ENCODE results near the gene PLA2G4B. TPM values are rescaled to one million over a fixed set of nuclear protein-coding genes. Genes with fewer than 3 reads are reported as not detected.

PLA2G4B gene
- total and polyA plus RNA-seq, 9 donors = 4.8 to 17.5 (median 10.6) TPM

DNA sequence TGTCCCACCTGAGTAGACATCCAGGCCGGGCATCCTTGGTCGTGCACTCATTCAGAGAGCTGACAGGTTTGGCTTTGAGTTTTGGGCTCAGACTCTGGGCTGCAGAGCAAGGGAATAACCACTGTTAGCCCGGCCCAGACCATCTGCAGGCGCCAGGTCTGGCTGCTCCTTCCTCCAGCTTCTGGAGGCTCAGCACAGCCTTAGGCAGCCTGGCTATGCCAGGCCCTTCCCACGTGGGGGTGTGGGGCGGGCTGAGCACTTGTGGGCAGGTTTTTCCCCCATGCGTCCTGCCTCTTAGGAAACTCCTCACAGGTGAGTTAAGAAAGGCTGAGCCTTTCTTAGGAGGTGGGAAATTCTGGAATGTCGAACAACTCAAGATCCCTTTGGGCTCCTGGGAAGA, 11.2 kb downstream of the PLA2G4B start:
- 51 to 60% (median 60%) methylated on average over 8 of the region's 8 CpGs for WGBS, 3 donors
- no peak overlapping the region for H3K27ac ChIP-seq
- TF ChIP-seq POLR2A (IDR thresholded peaks at IDR 0.05) (no peak), EP300 (IDR thresholded peaks at IDR 0.05) (no peak)
- TF ChIP-seq, protein P1, sequence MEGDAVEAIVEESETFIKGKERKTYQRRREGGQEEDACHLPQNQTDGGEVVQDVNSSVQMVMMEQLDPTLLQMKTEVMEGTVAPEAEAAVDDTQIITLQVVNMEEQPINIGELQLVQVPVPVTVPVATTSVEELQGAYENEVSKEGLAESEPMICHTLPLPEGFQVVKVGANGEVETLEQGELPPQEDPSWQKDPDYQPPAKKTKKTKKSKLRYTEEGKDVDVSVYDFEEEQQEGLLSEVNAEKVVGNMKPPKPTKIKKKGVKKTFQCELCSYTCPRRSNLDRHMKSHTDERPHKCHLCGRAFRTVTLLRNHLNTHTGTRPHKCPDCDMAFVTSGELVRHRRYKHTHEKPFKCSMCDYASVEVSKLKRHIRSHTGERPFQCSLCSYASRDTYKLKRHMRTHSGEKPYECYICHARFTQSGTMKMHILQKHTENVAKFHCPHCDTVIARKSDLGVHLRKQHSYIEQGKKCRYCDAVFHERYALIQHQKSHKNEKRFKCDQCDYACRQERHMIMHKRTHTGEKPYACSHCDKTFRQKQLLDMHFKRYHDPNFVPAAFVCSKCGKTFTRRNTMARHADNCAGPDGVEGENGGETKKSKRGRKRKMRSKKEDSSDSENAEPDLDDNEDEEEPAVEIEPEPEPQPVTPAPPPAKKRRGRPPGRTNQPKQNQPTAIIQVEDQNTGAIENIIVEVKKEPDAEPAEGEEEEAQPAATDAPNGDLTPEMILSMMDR (IDR thresholded peaks at IDR 0.05) = no peak
- no peaks in the 10 kb centered on the region for H3K9me3 ChIP-seq
- no peaks in the 10 kb centered on the region for H3K27me3 ChIP-seq
- no peaks in the 10 kb centered on the region for H3K36me3 ChIP-seq
- peaks cover 3% of the 10 kb centered on the region for H3K4me1 ChIP-seq (ENCODE audit: insufficient read depth)
- intact Hi-C loops (cut with DNase I) = loop anchor here in 1 of 4 donors (10.0 kb wide), 1 partner anchor 785 kb away; no protein-coding TSS in a partner anchor
- no peak overlapping the region for H3K4me3 ChIP-seq
- DNase-seq = no peak

DNA sequence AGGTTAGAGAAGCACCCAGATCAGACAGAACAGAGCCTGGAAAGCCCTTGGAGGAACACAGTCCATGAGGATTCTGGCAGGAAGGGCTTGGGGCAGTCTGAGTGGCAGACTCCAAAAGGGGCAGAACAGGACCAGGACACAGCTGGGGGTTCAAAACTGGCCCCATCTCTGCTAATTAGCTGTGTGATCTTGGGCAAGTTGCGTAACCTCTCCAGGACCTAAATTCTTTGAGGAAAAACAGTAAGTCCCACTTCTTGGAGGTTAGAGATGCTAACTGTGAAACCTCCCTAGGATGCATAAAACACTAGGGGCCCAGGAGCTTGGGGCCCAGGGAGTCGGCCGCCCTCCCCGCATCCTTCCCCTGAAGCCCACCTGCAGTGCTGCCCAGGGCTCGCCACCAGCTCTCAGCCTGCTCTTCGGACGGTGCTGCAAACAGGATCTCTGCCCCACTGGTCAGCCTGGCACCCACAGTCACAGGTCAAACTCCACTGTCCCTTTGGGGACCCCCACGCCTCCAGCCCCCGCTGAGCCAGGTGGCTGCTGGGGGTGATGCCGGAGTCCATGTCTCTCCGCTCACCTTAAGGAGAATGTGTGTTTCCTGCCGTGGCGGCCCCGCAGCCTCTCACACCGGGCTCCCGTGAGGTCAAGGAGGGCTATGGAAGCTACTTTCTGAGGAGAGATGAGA, 12.0 kb downstream of the PLA2G4B start:
- no peak for DNase-seq
- no peaks in the 10 kb centered on the region for H3K36me3 ChIP-seq
- H3K4me3 ChIP-seq = no peak overlapping the region
- peaks cover 3% of the 10 kb centered on the region for H3K4me1 ChIP-seq (ENCODE audit: insufficient read depth)
- intact Hi-C loops (cut with DNase I) = no loop called here
- no peaks in the 10 kb centered on the region for H3K9me3 ChIP-seq
- H3K27me3 ChIP-seq = no peaks in the 10 kb centered on the region
- TF ChIP-seq, protein P1 (IDR thresholded peaks at IDR 0.05) = no peak
- TF ChIP-seq EP300 (IDR thresholded peaks at IDR 0.05) (no peak), POLR2A (IDR thresholded peaks at IDR 0.05) (no peak)
- H3K27ac ChIP-seq = no peak overlapping the region
- 51 to 62% (median 56%) methylated on average over 16 of the region's 16 CpGs for WGBS, 3 donors

DNA sequence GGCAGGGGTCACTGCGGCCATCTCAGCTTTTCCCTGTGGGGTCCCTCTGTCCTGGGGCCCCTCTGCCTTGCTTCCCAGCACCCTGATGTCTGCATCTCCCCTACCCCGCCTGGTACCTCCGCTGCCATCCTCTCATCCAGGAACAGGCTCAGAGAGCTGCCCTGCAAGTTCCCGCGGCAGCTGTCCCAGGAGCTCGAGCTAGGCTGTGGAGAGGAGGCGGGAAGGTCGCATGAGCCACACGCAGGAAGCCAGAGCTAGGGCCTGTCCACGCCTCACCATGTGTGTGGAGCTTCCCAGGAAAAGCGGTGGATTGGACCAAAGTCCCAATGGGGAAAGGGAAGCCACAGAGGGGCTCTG, 12.5 kb downstream of the PLA2G4B start:
- TF ChIP-seq POLR2A (IDR thresholded peaks at IDR 0.05) (no peak), EP300 (IDR thresholded peaks at IDR 0.05) (no peak)
- TF ChIP-seq, protein P1 (IDR thresholded peaks at IDR 0.05) = no peak
- Histone ChIP-seq H3K27ac (no peak overlapping the region), H3K4me1 (ENCODE audit: insufficient read depth) (peaks cover 3% of the 10 kb centered on the region), H3K27me3 (no peaks in the 10 kb centered on the region), H3K36me3 (no peaks in the 10 kb centered on the region), H3K9me3 (no peaks in the 10 kb centered on the region), H3K4me3 (no peak overlapping the region)
- no peak for DNase-seq
- 24 to 46% (median 32%) methylated on average over 11 of the region's 11 CpGs for WGBS, 3 donors
- intact Hi-C loops (cut with DNase I) = no loop called here

DNA sequence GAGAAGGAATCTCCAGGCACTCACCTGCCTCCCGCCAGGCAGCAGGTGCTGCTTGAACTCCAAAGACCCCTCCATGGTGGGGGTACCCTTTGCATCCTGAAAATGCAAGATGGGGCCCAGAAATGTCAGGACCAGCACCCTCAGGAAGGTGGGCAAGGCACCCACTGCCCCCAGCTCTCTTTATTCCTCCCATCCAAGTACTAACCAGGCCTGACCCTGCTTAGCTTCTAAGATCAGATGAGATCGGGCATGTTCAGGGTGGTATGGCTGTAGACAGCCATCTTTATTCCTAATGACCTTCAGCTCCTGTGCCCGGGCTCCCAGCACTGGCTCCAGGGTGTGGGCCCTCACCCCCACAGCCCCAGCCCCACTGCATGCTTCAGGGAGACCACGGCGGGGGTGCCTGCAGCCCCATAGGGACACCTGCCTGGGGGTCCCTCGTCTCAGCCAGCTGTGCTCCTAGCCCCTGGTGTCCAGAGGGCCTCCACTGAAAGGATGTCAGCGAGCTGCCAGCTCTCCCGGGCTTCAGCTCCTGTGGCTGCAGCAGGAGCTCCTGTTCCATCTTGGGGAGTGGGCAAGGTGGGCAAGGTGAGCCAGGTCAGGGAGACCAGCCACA, 13.2 kb downstream of the PLA2G4B start:
- WGBS, 3 donors = 58 to 70% (median 62%) methylated on average over 8 of the region's 8 CpGs
- Histone ChIP-seq H3K27me3 (no peaks in the 10 kb centered on the region), H3K4me1 (ENCODE audit: insufficient read depth) (peaks cover 3% of the 10 kb centered on the region), H3K36me3 (no peaks in the 10 kb centered on the region), H3K9me3 (no peaks in the 10 kb centered on the region), H3K27ac (no peak overlapping the region), H3K4me3 (no peak overlapping the region)
- no peak for DNase-seq
- intact Hi-C loops (cut with DNase I) = no loop called here
- TF ChIP-seq, protein P1 (IDR thresholded peaks at IDR 0.05) = no peak
- TF ChIP-seq POLR2A (IDR thresholded peaks at IDR 0.05) (no peak), EP300 (IDR thresholded peaks at IDR 0.05) (no peak)
